Measurements from ENCODE around the gene PCDH7. TPM values are rescaled to one million over a fixed set of nuclear protein-coding genes. Genes with fewer than 3 reads are reported as not detected.

PCDH7 gene
- polyA plus RNA-seq, 2 donors = 3.3 to 7.4 TPM

- Histone ChIP-seq H3K4me3 (ENCODE audit: low read depth in 1 of 2, low read length in 2 of 2) (peak overlapping the region; percentile 63 to 88), H3K27me3 (ENCODE audit: control insufficient read depth in 1 of 2, insufficient read depth in 2 of 2, low read length in 2 of 2) (peaks cover 0 to 2% of the 10 kb centered on the region in 2 donors), H3K9me3 (ENCODE audit: control insufficient read depth in 2 of 2, insufficient read depth in 1 of 2, low read depth in 1 of 2, low read length in 1 of 2) (peaks cover 0 to 10% of the 10 kb centered on the region in 2 donors), H3K27ac (ENCODE audit: low read depth in 2 of 2, low read length in 1 of 2) (peak overlapping the region; percentile 68 to 76), H3K4me1 (ENCODE audit: control insufficient read depth in 2 of 2, insufficient read depth in 2 of 2, low read length in 1 of 2) (peaks cover 0 to 12% of the 10 kb centered on the region in 2 donors), H3K36me3 (ENCODE audit: control insufficient read depth in 2 of 2, insufficient read depth in 2 of 2, low read length in 1 of 2) (peaks cover 0 to 3% of the 10 kb centered on the region in 2 donors)
- whole genome bisulfite sequencing, 2 donors = 2% methylated on average over 33 of the region's 33 CpGs
Observed at GRCh38 chr4:30718641-30719453, 1.3 kb upstream of the PCDH7 start.

DNA sequence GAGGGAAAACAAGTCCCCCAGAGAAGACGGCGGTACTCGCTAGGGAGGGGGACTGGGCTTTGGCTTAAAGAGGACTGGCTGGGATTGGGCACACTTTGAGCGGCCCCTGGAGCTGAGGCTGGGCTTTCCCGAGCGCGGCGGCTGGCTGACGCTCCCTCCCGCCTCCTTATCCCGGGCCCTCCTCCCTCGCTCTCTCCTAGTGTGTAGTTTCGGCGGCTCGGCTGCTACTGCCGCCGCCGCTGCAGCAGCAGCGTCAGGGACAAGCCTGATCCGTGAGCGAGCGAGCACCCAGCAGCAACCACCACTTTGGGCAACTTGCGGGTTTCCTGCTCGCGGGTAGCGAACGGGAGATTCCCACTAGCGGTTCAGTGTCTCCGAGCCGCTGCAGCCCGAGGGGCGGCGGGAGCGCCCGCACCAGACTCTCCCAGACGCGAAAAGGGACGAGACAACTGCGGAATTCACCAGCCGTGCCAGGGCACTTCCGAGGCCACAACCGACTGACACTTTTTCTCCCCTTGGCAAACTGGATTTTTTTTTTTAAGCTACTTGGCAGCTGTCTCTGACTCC lies 632 bp upstream of the PCDH7 start:
- Histone ChIP-seq H3K27me3 (ENCODE audit: control insufficient read depth in 1 of 2, insufficient read depth in 2 of 2, low read length in 2 of 2) (peaks cover 0 to 2% of the 10 kb centered on the region in 2 donors), H3K9me3 (ENCODE audit: control insufficient read depth in 2 of 2, insufficient read depth in 1 of 2, low read depth in 1 of 2, low read length in 1 of 2) (peaks cover 0 to 10% of the 10 kb centered on the region in 2 donors), H3K4me3 (ENCODE audit: low read depth in 1 of 2, low read length in 2 of 2) (peak overlapping the region; percentile 63 to 88), H3K4me1 (ENCODE audit: control insufficient read depth in 2 of 2, insufficient read depth in 2 of 2, low read length in 1 of 2) (peaks cover 0 to 12% of the 10 kb centered on the region in 2 donors), H3K27ac (ENCODE audit: low read depth in 2 of 2, low read length in 1 of 2) (peak overlapping the region; percentile 68 to 76), H3K36me3 (ENCODE audit: control insufficient read depth in 2 of 2, insufficient read depth in 2 of 2, low read length in 1 of 2) (peaks cover 0 to 3% of the 10 kb centered on the region in 2 donors)
- 0 to 1% methylated on average over 31 to 42 of the region's 42 CpGs for WGBS, 2 donors

DNA sequence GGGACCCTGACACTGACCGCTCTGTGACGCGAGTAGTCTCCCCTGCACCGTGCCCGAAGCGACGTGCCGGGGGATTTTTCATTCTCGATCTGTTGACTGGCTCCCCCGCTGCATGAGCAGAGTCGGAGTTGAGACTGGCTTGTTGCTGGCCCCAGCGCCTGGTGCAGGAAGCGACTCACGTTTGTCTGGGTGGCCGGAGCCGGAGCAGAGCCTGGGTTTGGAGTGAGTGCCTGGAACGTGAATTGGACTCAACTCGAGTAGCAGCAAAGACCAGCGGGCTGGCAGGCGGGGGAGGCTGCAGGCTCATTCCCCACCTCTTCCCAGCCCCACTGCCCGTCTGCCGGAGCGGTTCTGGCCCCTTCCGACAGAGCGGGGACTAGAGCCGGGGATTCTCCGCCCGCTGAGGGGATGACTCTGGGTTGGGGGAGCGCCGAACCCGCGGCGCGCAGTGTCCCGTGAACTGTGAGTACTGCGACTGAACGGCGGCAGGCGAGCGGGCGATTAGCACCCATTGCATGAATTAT lies 554 bp downstream of the PCDH7 start:
- Histone ChIP-seq H3K27ac (ENCODE audit: low read depth in 2 of 2, low read length in 1 of 2) (peak overlapping the region; percentile 68 to 76), H3K4me3 (ENCODE audit: low read depth in 1 of 2, low read length in 2 of 2) (peak overlapping the region; percentile 63 to 88), H3K4me1 (ENCODE audit: control insufficient read depth in 2 of 2, insufficient read depth in 2 of 2, low read length in 1 of 2) (peaks cover 0 to 12% of the 10 kb centered on the region in 2 donors), H3K9me3 (ENCODE audit: control insufficient read depth in 2 of 2, insufficient read depth in 1 of 2, low read depth in 1 of 2, low read length in 1 of 2) (peaks cover 0 to 10% of the 10 kb centered on the region in 2 donors), H3K27me3 (ENCODE audit: control insufficient read depth in 1 of 2, insufficient read depth in 2 of 2, low read length in 2 of 2) (peaks cover 0 to 2% of the 10 kb centered on the region in 2 donors), H3K36me3 (ENCODE audit: control insufficient read depth in 2 of 2, insufficient read depth in 2 of 2, low read length in 1 of 2) (peaks cover 0 to 3% of the 10 kb centered on the region in 2 donors)
- WGBS, 2 donors = 1 to 2% methylated on average over 41 of the region's 41 CpGs

DNA sequence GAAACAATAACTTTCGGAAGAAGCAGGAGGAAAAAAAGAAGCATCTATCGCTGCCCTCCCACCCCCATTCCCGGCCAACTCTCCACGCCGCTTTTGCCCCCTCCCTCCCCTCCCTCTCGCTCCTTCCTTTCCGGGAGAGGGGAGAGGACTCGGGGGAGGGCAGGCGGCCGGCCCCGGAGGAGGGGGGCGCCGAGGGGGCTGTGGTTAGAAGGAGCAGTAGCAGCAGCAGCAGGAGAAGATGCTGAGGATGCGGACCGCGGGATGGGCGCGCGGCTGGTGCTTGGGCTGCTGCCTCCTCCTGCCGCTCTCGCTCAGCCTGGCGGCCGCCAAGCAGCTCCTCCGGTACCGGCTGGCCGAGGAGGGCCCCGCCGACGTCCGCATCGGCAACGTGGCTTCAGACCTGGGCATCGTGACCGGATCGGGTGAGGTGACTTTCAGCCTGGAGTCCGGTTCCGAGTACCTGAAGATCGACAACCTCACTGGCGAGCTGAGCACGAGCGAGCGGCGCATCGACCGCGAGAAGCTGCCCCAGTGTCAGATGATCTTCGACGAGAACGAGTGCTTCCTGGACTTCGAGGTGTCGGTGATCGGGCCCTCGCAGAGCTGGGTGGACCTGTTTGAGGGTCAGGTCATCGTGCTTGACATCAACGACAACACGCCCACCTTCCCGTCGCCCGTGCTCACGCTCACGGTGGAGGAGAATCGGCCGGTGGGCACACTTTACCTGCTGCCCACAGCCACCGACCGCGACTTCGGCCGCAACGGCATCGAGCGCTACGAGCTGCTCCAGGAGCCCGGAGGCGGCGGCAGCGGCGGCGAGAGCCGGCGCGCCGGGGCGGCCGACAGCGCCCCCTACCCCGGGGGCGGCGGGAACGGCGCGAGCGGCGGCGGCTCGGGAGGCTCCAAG lies 1.3 kb downstream of the PCDH7 start:
- Histone ChIP-seq H3K4me3 (ENCODE audit: low read depth in 1 of 2, low read length in 2 of 2) (peak overlapping the region; percentile 63 to 88), H3K27me3 (ENCODE audit: control insufficient read depth in 1 of 2, insufficient read depth in 2 of 2, low read length in 2 of 2) (peaks cover 0 to 2% of the 10 kb centered on the region in 2 donors), H3K4me1 (ENCODE audit: control insufficient read depth in 2 of 2, insufficient read depth in 2 of 2, low read length in 1 of 2) (peaks cover 0 to 12% of the 10 kb centered on the region in 2 donors), H3K9me3 (ENCODE audit: control insufficient read depth in 2 of 2, insufficient read depth in 1 of 2, low read depth in 1 of 2, low read length in 1 of 2) (peaks cover 0 to 10% of the 10 kb centered on the region in 2 donors), H3K27ac (ENCODE audit: low read depth in 2 of 2, low read length in 1 of 2) (peak overlapping the region; percentile 36 to 76), H3K36me3 (ENCODE audit: control insufficient read depth in 2 of 2, insufficient read depth in 2 of 2, low read length in 1 of 2) (peaks cover 0 to 3% of the 10 kb centered on the region in 2 donors)
- 1 to 2% methylated on average over 72 to 95 of the region's 95 CpGs for WGBS, 2 donors

DNA sequence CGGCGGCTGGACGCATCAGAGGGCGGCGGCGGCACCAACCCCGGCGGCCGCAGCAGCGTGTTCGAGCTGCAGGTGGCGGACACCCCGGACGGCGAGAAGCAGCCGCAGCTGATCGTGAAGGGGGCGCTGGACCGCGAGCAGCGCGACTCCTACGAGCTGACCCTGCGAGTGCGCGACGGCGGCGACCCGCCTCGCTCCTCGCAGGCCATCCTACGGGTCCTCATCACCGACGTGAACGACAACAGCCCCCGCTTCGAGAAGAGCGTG lies 1.9 kb downstream of the PCDH7 start:
- Histone ChIP-seq H3K27ac (ENCODE audit: low read depth in 2 of 2, low read length in 1 of 2) (peak overlapping the region in 1 of 2 donors; percentile 36), H3K27me3 (ENCODE audit: control insufficient read depth in 1 of 2, insufficient read depth in 2 of 2, low read length in 2 of 2) (peaks cover 0 to 2% of the 10 kb centered on the region in 2 donors), H3K36me3 (ENCODE audit: control insufficient read depth in 2 of 2, insufficient read depth in 2 of 2, low read length in 1 of 2) (peaks cover 0 to 3% of the 10 kb centered on the region in 2 donors), H3K9me3 (ENCODE audit: control insufficient read depth in 2 of 2, insufficient read depth in 1 of 2, low read depth in 1 of 2, low read length in 1 of 2) (peaks cover 0 to 10% of the 10 kb centered on the region in 2 donors), H3K4me3 (ENCODE audit: low read depth in 1 of 2, low read length in 2 of 2) (peak overlapping the region; percentile 63 to 88), H3K4me1 (ENCODE audit: control insufficient read depth in 2 of 2, insufficient read depth in 2 of 2, low read length in 1 of 2) (peaks cover 0 to 12% of the 10 kb centered on the region in 2 donors)
- WGBS, 2 donors = 2 to 4% methylated on average over 39 of the region's 39 CpGs

DNA sequence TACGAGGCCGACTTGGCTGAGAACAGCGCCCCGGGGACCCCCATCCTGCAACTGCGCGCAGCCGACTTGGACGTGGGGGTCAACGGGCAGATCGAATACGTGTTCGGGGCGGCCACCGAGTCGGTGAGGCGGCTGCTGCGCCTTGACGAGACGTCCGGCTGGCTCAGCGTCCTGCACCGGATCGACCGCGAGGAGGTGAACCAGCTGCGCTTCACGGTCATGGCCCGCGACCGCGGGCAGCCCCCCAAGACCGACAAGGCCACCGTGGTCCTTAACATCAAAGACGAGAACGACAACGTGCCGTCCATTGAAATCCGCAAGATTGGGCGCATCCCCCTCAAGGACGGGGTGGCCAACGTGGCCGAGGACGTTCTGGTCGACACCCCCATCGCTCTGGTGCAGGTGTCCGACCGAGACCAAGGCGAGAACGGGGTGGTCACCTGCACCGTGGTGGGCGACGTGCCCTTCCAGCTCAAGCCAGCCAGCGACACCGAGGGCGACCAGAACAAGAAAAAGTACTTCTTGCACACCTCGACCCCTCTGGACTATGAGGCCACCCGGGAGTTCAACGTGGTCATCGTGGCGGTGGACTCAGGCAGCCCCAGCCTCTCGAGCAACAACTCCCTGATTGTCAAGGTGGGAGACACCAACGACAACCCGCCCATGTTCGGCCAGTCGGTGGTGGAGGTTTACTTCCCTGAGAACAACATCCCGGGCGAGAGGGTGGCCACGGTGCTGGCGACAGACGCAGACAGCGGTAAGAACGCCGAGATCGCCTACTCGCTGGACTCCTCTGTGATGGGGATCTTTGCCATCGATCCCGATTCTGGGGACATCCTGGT lies 2.4 kb downstream of the PCDH7 start:
- 13 to 17% methylated on average over 77 of the region's 77 CpGs for WGBS, 2 donors
- H3K4me1 ChIP-seq (ENCODE audit: control insufficient read depth in 2 of 2, insufficient read depth in 2 of 2, low read length in 1 of 2) = peaks cover 0 to 12% of the 10 kb centered on the region in 2 donors
- H3K27ac ChIP-seq (ENCODE audit: low read depth in 2 of 2, low read length in 1 of 2) = peak overlapping the region in 1 of 2 donors; percentile 36
- peaks cover 0 to 3% of the 10 kb centered on the region in 2 donors for H3K36me3 ChIP-seq (ENCODE audit: control insufficient read depth in 2 of 2, insufficient read depth in 2 of 2, low read length in 1 of 2)
- H3K4me3 ChIP-seq (ENCODE audit: low read depth in 1 of 2, low read length in 2 of 2) = peak overlapping the region; percentile 63 to 88
- H3K27me3 ChIP-seq (ENCODE audit: control insufficient read depth in 1 of 2, insufficient read depth in 2 of 2, low read length in 2 of 2) = peaks cover 0 to 2% of the 10 kb centered on the region in 2 donors
- H3K9me3 ChIP-seq (ENCODE audit: control insufficient read depth in 2 of 2, insufficient read depth in 1 of 2, low read depth in 1 of 2, low read length in 1 of 2) = peaks cover 0 to 10% of the 10 kb centered on the region in 2 donors

GRCh38 chr4:30723201-30723955 lies 3.2 kb downstream of the PCDH7 start:
- Histone ChIP-seq H3K27ac (ENCODE audit: low read depth in 2 of 2, low read length in 1 of 2) (no peak overlapping the region), H3K4me3 (ENCODE audit: low read depth in 1 of 2, low read length in 2 of 2) (peak overlapping the region; percentile 63 to 88), H3K27me3 (ENCODE audit: control insufficient read depth in 1 of 2, insufficient read depth in 2 of 2, low read length in 2 of 2) (peaks cover 0 to 2% of the 10 kb centered on the region in 2 donors), H3K4me1 (ENCODE audit: control insufficient read depth in 2 of 2, insufficient read depth in 2 of 2, low read length in 1 of 2) (peaks cover 0 to 12% of the 10 kb centered on the region in 2 donors), H3K36me3 (ENCODE audit: control insufficient read depth in 2 of 2, insufficient read depth in 2 of 2, low read length in 1 of 2) (peaks cover 0 to 3% of the 10 kb centered on the region in 2 donors), H3K9me3 (ENCODE audit: control insufficient read depth in 2 of 2, insufficient read depth in 1 of 2, low read depth in 1 of 2, low read length in 1 of 2) (peaks cover 0 to 10% of the 10 kb centered on the region in 2 donors)
- WGBS, 2 donors = 38% methylated on average over 15 of the region's 15 CpGs

- H3K9me3 ChIP-seq (ENCODE audit: control insufficient read depth in 2 of 2, insufficient read depth in 1 of 2, low read depth in 1 of 2, low read length in 1 of 2) = peaks cover 0 to 10% of the 10 kb centered on the region in 2 donors
- H3K36me3 ChIP-seq (ENCODE audit: control insufficient read depth in 2 of 2, insufficient read depth in 2 of 2, low read length in 1 of 2) = peaks cover 0 to 3% of the 10 kb centered on the region in 2 donors
- peaks cover 0 to 12% of the 10 kb centered on the region in 2 donors for H3K4me1 ChIP-seq (ENCODE audit: control insufficient read depth in 2 of 2, insufficient read depth in 2 of 2, low read length in 1 of 2)
- 48 to 57% methylated on average over 4 of the region's 4 CpGs for WGBS, 2 donors
- H3K27me3 ChIP-seq (ENCODE audit: control insufficient read depth in 1 of 2, insufficient read depth in 2 of 2, low read length in 2 of 2) = peaks cover 0 to 2% of the 10 kb centered on the region in 2 donors
- H3K27ac ChIP-seq (ENCODE audit: low read depth in 2 of 2, low read length in 1 of 2) = peak overlapping the region in 1 of 2 donors; percentile 15
- peak overlapping the region; percentile 17 to 63 for H3K4me3 ChIP-seq (ENCODE audit: low read depth in 1 of 2, low read length in 2 of 2)
Observed at GRCh38 chr4:30724247-30724646, 4.1 kb downstream of the PCDH7 start.
